GM12892 (cell line): ENCODE measurements around the gene GRIN1.

ENCODE experiments used
- POLR2A ChIP-seq: IDR thresholded peaks from 2 replicates; pipeline ENCODE4 v1.6.1; 2011; ENCODE audit warnings: low read depth, low read length, control low read depth
- TAF1 ChIP-seq: IDR thresholded peaks from 2 replicates; pipeline ENCODE4 v1.6.1; 2011; ENCODE audit warnings: low read depth, mild to moderate bottlenecking, control low read depth, low read length, borderline replicate concordance

- TF ChIP-seq POLR2A (no peak), TAF1 (no peak)
These were observed 764 bp upstream of the GRIN1 start for GRCh38 chr9:137138058-137138721.
